HepG2 (cell line): ENCODE measurements around the gene ZDHHC19. TPM values are rescaled to one million over a fixed set of nuclear protein-coding genes. Genes with fewer than 3 reads are reported as not detected.
A peak's percentile ranks its signal among the peaks of the same experiment; 100 is the strongest.

Experiments
- ATAC-seq: fragments of 200-7000 bp; cut with Tn5 transposase; 3 replicates; pipeline ENCODE4 v1.9.1; 2020; ENCODE audit warnings: mild to moderate bottlenecking, moderate library complexity
- BruUV-seq: library from RNA; stranded (reverse); fragments of 400-500 nt; replicated peaks from 2 replicates; lab custom pipeline; 2021; lab: Mats Ljungman, UMichigan
- CTCF ChIA-PET: fragments of 300-600 bp; formaldehyde crosslinking; extraction: SDS; loops from one replicate; lab custom pipeline; 2021; ENCODE audit warnings: low total read pairs, inconsistent platforms, low intra/inter-chr PET ratio; lab: Yijun Ruan, JAX
- POLR2A ChIA-PET: fragments of 350-600 bp; sonication (Branson Sonifier 250); formaldehyde crosslinking; loops from one replicate; lab custom pipeline; 2020; ENCODE audit warnings: antibody characterized with exemption, inconsistent platforms; lab: Yijun Ruan, JAX
- DNase-seq: peaks from one replicate; pipeline ENCODE4 v3.0.0-alpha.2; 2015; ENCODE audit warnings: low spot score
- FAIRE-seq: peaks from 3 replicates; lab custom pipeline; 2011; peaks lifted over from hg19 to GRCh38; lab: Jason Lieb, UNC
- H2AFZ ChIP-seq: one replicate; pipeline ENCODE4 v1.6.1; 2011; ENCODE audit warnings: low read length, inconsistent platforms
- H3K27ac ChIP-seq: fragments of 300-600 bp; 3 replicates; pipeline ENCODE4 v1.8.0; 2011; ENCODE audit warnings: mixed run types, mild to moderate bottlenecking, mixed read lengths, low read length, inconsistent platforms; ENCODE audit not compliant: insufficient read depth; ENCODE audit errors: extremely low read length
- H3K27me3 ChIP-seq, 2 experiments: fragments of 200-600 bp in 1 of 2; 2 replicates in 1 of 2; 3 replicates in 1 of 2; pipeline versions ENCODE4 v1.6.0 to v1.8.0; 2011; ENCODE audit warnings: low read length in 2 of 2, mild to moderate bottlenecking in 2 of 2, moderate library complexity in 2 of 2, inconsistent platforms in 1 of 2; ENCODE audit not compliant: insufficient read depth in 2 of 2, control insufficient read depth in 1 of 2
- H3K36me3 ChIP-seq, 2 experiments: fragments of 200-600 bp in 1 of 2; replicated peaks in 1 of 2; 2 replicates in 1 of 2; 3 replicates in 1 of 2; pipeline versions ENCODE4 v1.5.1 to v1.8.0; 2011; ENCODE audit warnings: low read length in 2 of 2, inconsistent platforms in 1 of 2; ENCODE audit not compliant: insufficient read depth in 2 of 2, control insufficient read depth in 1 of 2
- H3K4me1 ChIP-seq: 2 replicates; pipeline ENCODE4 v1.5.1; 2012; ENCODE audit warnings: low read length, inconsistent platforms; ENCODE audit not compliant: insufficient read depth
- H3K4me2 ChIP-seq: 2 replicates; pipeline ENCODE4 v1.6.0; 2011; ENCODE audit warnings: low read depth, low read length, inconsistent platforms
- H3K4me3 ChIP-seq, 3 experiments: fragments of 200-600 bp in 1 of 3; sonication (generic), shearing (Covaris generic) in 1 of 3; replicated peaks in 1 of 3; 2 replicates each; pipeline ENCODE4 v1.5.1; 2011 to 2016; ENCODE audit warnings: low read length in 3 of 3, inconsistent platforms in 2 of 3, low read depth in 2 of 3, mild to moderate bottlenecking in 2 of 3, control low read depth in 1 of 3, mixed read lengths in 1 of 3; ENCODE audit not compliant: insufficient read depth in 1 of 3
- H3K79me2 ChIP-seq: one replicate; pipeline ENCODE4 v1.6.1; 2011; ENCODE audit warnings: low read length, inconsistent platforms; ENCODE audit not compliant: insufficient read depth
- H3K9ac ChIP-seq: 2 replicates; pipeline ENCODE4 v1.6.0; 2011; ENCODE audit warnings: mild to moderate bottlenecking, low read depth, low read length, inconsistent platforms; ENCODE audit not compliant: insufficient read depth
- H3K9me3 ChIP-seq: 2 replicates; pipeline ENCODE4 v1.5.1; 2012; ENCODE audit warnings: mild to moderate bottlenecking, low read length
- H4K20me1 ChIP-seq: 2 replicates; pipeline ENCODE4 v1.6.0; 2011; ENCODE audit warnings: inconsistent platforms, mild to moderate bottlenecking, low read length, moderate library complexity; ENCODE audit not compliant: insufficient read depth
- ASH2L ChIP-seq: fragments of 300-600, 200-600 bp; sonication (generic); IDR thresholded peaks from 2 replicates; pipeline ENCODE4 v1.7.0; 2017; ENCODE audit warnings: low read depth, mild to moderate bottlenecking, moderate library complexity, mixed read lengths, low read length; ENCODE audit not compliant: insufficient read length
- ETV5 ChIP-seq: IDR thresholded peaks from 2 replicates; pipeline ENCODE4 v1.6.1; 2018; ENCODE audit warnings: missing biosample characterization, missing genetic modification reagents, inconsistent platforms, borderline replicate concordance
- MYC ChIP-seq: sonication (generic); formaldehyde crosslinking; IDR thresholded peaks from 2 replicates; pipeline ENCODE4 v1.9.0; 2021; ENCODE audit warnings: missing genetic modification reagents, borderline replicate concordance
- REPIN1 ChIP-seq: sonication (generic); formaldehyde crosslinking; IDR thresholded peaks from 2 replicates; pipeline ENCODE4 v1.8.0; 2022; ENCODE audit warnings: missing genetic modification reagents, low read depth, mild to moderate bottlenecking, borderline replicate concordance
- SAP130 ChIP-seq: IDR thresholded peaks from 2 replicates; pipeline ENCODE4 v1.6.1; 2016; ENCODE audit warnings: low read depth
- ZBTB38 ChIP-seq: sonication (generic); formaldehyde crosslinking; IDR thresholded peaks from 2 replicates; pipeline ENCODE4 v1.5.1; 2020; ENCODE audit warnings: mild to moderate bottlenecking, missing genetic modification reagents
- ZNF124 ChIP-seq: sonication (generic); formaldehyde crosslinking; IDR thresholded peaks from 2 replicates; pipeline ENCODE4 v1.4.0; 2020; ENCODE audit warnings: missing genetic modification reagents
- ZNF703 ChIP-seq: sonication (generic); formaldehyde crosslinking; IDR thresholded peaks from 2 replicates; pipeline ENCODE4 v1.5.1; 2020; ENCODE audit warnings: missing genetic modification reagents, mild to moderate bottlenecking, moderate library complexity, borderline replicate concordance
- WGBS: methylation state at CpG from one replicate; pipeline ENCODE4 v1.1.6; 2017; ENCODE audit warnings: low lambda C conversion rate; 5-methylcytosine and 5-hydroxymethylcytosine counted together
- in situ Hi-C: cut with HindIII; loops from 2 replicates; pipeline ENCODE4 v1.10.0; 2017; ENCODE audit warnings: low pct_unique_long_range_greater_than_20kb; ENCODE audit not compliant: extremely low pct_ligation_motif_present
- intact Hi-C: fragments of 100-400 bp; cut with micrococcal nuclease; formaldehyde crosslinking; loops from one replicate; pipeline ENCODE4 v1.10.0; 2022; ENCODE audit not compliant: unreplicated experiment
- polyA plus RNA-seq, 8 experiments: library from polyadenylated mRNA; depleted of rRNA in 3 of 8; stranded (reverse) in 7 of 8; unstranded in 1 of 8; fragments of >200 nt; fragmentation: Illumina TruSeq in 4 of 8; extraction: Trizol in 4 of 8; gene quantifications; 2 replicates each; pipeline versions ENCODE4 v1.2.1 to v1.2.3, GENCODE V29; 2011 to 2016; ENCODE audit warnings: low read depth in 4 of 8, missing spikeins in 1 of 8, mixed read lengths in 1 of 8; ENCODE audit not compliant: insufficient read depth in 1 of 8
- total RNA-seq, 5 experiments: library from RNA; depleted of rRNA; stranded (reverse); fragments of >200 nt; fragmentation: Illumina TruSeq; extraction: Trizol; gene quantifications; 2 replicates each; pipeline ENCODE4 v1.2.3, GENCODE V29; 2016; ENCODE audit warnings: low read depth in 1 of 5
- TF ChIP-seq, protein P1 (sequence below): sonication (generic); formaldehyde crosslinking; IDR thresholded peaks from 2 replicates; pipeline ENCODE4 v1.4.0; 2020; ENCODE audit warnings: mild to moderate bottlenecking, missing genetic modification reagents
- TF ChIP-seq, protein P2 (sequence below): sonication (generic); formaldehyde crosslinking; IDR thresholded peaks from 2 replicates; pipeline ENCODE4 v1.8.0; 2022; ENCODE audit warnings: mild to moderate bottlenecking, missing genetic modification reagents, moderate library complexity
- TF ChIP-seq, protein P3 (sequence below): sonication (generic); formaldehyde crosslinking; IDR thresholded peaks from 2 replicates; pipeline ENCODE4 v1.5.1; 2020; ENCODE audit warnings: mild to moderate bottlenecking, missing genetic modification reagents, moderate library complexity

Gene ZDHHC19
- total and polyA plus RNA-seq, 2 of the 13 experiments (the other 11 are each of a cell fraction or from before 2014, with no cell fraction given) = 0.22 to 0.53 TPM

DNA sequence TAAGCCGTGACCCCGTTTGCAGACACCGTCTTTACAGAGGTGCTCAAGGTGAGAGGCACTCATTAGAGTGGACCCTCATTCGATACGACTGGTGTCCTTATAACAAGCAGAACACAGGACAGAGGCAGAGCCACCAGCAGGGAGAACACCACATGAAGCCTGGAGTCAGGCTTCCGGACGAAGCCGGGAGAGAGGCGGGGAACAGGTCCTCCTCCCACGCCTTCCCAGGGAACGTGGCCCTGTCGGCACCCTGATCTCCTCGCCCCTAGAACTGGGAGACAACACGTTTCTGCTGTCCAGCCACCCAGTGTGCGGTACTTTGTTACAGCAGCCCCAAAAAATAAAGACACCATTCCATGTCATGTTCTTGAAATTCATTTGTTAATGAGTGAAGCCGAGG, 33.6 kb downstream of the ZDHHC19 start:
- no peaks in the 10 kb centered on the region for H3K9me3 ChIP-seq
- 26% methylated on average over 8 of the region's 16 CpGs for WGBS
- TF ChIP-seq ZBTB38 (CRISPR knock-in tag) = 0 out of 2 replicates have a peak, but pooled peaks have one; percentile 20
- TF ChIP-seq ASH2L = no peak
- TF ChIP-seq, protein P1, sequence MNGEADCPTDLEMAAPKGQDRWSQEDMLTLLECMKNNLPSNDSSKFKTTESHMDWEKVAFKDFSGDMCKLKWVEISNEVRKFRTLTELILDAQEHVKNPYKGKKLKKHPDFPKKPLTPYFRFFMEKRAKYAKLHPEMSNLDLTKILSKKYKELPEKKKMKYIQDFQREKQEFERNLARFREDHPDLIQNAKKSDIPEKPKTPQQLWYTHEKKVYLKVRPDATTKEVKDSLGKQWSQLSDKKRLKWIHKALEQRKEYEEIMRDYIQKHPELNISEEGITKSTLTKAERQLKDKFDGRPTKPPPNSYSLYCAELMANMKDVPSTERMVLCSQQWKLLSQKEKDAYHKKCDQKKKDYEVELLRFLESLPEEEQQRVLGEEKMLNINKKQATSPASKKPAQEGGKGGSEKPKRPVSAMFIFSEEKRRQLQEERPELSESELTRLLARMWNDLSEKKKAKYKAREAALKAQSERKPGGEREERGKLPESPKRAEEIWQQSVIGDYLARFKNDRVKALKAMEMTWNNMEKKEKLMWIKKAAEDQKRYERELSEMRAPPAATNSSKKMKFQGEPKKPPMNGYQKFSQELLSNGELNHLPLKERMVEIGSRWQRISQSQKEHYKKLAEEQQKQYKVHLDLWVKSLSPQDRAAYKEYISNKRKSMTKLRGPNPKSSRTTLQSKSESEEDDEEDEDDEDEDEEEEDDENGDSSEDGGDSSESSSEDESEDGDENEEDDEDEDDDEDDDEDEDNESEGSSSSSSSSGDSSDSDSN (CRISPR knock-in tag) = 0 out of 2 replicates have a peak, but pooled peaks have one; percentile 28
- TF ChIP-seq SAP130 = 0 out of 2 replicates have a peak, but pooled peaks have one; percentile 15
- TF ChIP-seq ETV5 = peak; percentile 54; the same call in 1 of the 2 replicates
- no peak for TF ChIP-seq ZNF703 (CRISPR knock-in tag)
- TF ChIP-seq MYC = peak; percentile 30; the same call in 1 of the 2 replicates
- TF ChIP-seq ZNF124 = no peak
- TF ChIP-seq, protein P2, sequence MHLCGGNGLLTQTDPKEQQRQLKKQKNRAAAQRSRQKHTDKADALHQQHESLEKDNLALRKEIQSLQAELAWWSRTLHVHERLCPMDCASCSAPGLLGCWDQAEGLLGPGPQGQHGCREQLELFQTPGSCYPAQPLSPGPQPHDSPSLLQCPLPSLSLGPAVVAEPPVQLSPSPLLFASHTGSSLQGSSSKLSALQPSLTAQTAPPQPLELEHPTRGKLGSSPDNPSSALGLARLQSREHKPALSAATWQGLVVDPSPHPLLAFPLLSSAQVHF (CRISPR knock-in tag) = no peak
- TF ChIP-seq, protein P3, sequence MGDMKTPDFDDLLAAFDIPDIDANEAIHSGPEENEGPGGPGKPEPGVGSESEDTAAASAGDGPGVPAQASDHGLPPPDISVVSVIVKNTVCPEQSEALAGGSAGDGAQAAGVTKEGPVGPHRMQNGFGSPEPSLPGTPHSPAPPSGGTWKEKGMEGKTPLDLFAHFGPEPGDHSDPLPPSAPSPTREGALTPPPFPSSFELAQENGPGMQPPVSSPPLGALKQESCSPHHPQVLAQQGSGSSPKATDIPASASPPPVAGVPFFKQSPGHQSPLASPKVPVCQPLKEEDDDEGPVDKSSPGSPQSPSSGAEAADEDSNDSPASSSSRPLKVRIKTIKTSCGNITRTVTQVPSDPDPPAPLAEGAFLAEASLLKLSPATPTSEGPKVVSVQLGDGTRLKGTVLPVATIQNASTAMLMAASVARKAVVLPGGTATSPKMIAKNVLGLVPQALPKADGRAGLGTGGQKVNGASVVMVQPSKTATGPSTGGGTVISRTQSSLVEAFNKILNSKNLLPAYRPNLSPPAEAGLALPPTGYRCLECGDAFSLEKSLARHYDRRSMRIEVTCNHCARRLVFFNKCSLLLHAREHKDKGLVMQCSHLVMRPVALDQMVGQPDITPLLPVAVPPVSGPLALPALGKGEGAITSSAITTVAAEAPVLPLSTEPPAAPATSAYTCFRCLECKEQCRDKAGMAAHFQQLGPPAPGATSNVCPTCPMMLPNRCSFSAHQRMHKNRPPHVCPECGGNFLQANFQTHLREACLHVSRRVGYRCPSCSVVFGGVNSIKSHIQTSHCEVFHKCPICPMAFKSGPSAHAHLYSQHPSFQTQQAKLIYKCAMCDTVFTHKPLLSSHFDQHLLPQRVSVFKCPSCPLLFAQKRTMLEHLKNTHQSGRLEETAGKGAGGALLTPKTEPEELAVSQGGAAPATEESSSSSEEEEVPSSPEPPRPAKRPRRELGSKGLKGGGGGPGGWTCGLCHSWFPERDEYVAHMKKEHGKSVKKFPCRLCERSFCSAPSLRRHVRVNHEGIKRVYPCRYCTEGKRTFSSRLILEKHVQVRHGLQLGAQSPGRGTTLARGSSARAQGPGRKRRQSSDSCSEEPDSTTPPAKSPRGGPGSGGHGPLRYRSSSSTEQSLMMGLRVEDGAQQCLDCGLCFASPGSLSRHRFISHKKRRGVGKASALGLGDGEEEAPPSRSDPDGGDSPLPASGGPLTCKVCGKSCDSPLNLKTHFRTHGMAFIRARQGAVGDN (CRISPR knock-in tag) = peak; percentile 49
- no peak for TF ChIP-seq REPIN1 (CRISPR knock-in tag)
- peaks cover 26% of the 10 kb centered on the region for H3K4me1 ChIP-seq
- CTCF ChIA-PET = no interaction called here
- POLR2A ChIA-PET = no interaction called here
- H3K79me2 ChIP-seq = no peaks in the 10 kb centered on the region
- peaks cover 0 to 16% of the 10 kb centered on the region in 2 experiments; a peak in 1 of 5 replicates for H3K27me3 ChIP-seq
- H3K9ac ChIP-seq = no peak overlapping the region
- intact Hi-C loops = loop anchor here (10.0 kb wide), 1 partner anchor 53 kb away; no protein-coding TSS in a partner anchor
- peak; percentile 84 for ATAC-seq
- peak overlapping the region; percentile 51 for H3K4me2 ChIP-seq
- in situ Hi-C loops = no loop called here
- no TSS peak for BruUV-seq
- peak; percentile 30 for DNase-seq
- H3K36me3 ChIP-seq = no peaks in the 10 kb centered on the region
- peak overlapping the region in 1 of 3 experiments; percentile 33; a peak in 1 of 6 replicates for H3K4me3 ChIP-seq
- H3K27ac ChIP-seq = no peak overlapping the region
- no peak overlapping the region for H2AFZ ChIP-seq
- no peaks in the 10 kb centered on the region for H4K20me1 ChIP-seq
- FAIRE-seq = no peak
